Measurements from ENCODE around the gene CMTM5.
A peak's percentile ranks its signal among the peaks of the same experiment; 100 is the strongest.
"Not testable (repeated sequence)": the region's sequence is repeated elsewhere in the genome, so short reads cannot be mapped to it uniquely, and the experiment has no call there.

CMTM5 gene

GRCh38 chr14:23400496-23401149 lies 23.8 kb downstream of the CMTM5 start:
- DNase-seq, result not testable (repeated sequence)

GRCh38 chr14:23401291-23401690 lies 24.4 kb downstream of the CMTM5 start:
- DNase-seq, result no peak

GRCh38 chr14:23402296-23403138 lies 25.7 kb downstream of the CMTM5 start:
- peak in 1 of 2 experiments; percentile 10 for DNase-seq

- DNase-seq, result no peak
These were observed 26.2 kb downstream of the CMTM5 start for GRCh38 chr14:23403139-23403438.

- no peak for DNase-seq
These were observed 27.1 kb downstream of the CMTM5 start for GRCh38 chr14:23403908-23404307.

GRCh38 chr14:23404331-23404900 lies 27.6 kb downstream of the CMTM5 start:
- DNase-seq, result no peak

- DNase-seq, result no peak
These were observed 28.2 kb downstream of the CMTM5 start for GRCh38 chr14:23405096-23405495.

GRCh38 chr14:23405516-23406025 lies 28.7 kb downstream of the CMTM5 start:
- DNase-seq, result no peak

- DNase-seq, result peak in 1 of 2 experiments; percentile 65
These were observed 29.4 kb downstream of the CMTM5 start for GRCh38 chr14:23406244-23406643.

- no peak for DNase-seq
These were observed 30.0 kb downstream of the CMTM5 start for GRCh38 chr14:23406725-23407355.

GRCh38 chr14:23407516-23408306 lies 30.9 kb downstream of the CMTM5 start, which contains the start of gene MYH6:
TSS of gene MYH6 (minus strand) at chr14:23408273. CDS start at chr14:23407223, 1,050 bp downstream.
- DNase-seq, result no peak

GRCh38 chr14:23408307-23408630 lies 31.4 kb downstream of the CMTM5 start:
- DNase-seq, result no peak

- DNase-seq, result no peak
These were observed 32.6 kb downstream of the CMTM5 start for GRCh38 chr14:23409475-23409874.

GRCh38 chr14:23409966-23410635 lies 33.3 kb downstream of the CMTM5 start:
- DNase-seq, result no peak

GRCh38 chr14:23411563-23412525 lies 35.0 kb downstream of the CMTM5 start:
- DNase-seq, result no peak

- DNase-seq, result no peak
These were observed 36.8 kb downstream of the CMTM5 start for GRCh38 chr14:23413681-23414080.

GRCh38 chr14:23414254-23414653 lies 37.4 kb downstream of the CMTM5 start:
- no peak for DNase-seq

- DNase-seq, result no peak
These were observed 38.3 kb downstream of the CMTM5 start for GRCh38 chr14:23414906-23415820.
